Adrenal gland (tissue), 5 donors: Measurements from ENCODE around the gene EPM2A.

Experiments
- CTCF ChIP-seq, 6 experiments: fragments of 450-650 bp in 4 of 6; fragments of 200-600 bp in 2 of 6; sonication (generic) in 1 of 6; IDR thresholded peaks; 1 replicate in 5 of 6; 2 replicates in 1 of 6; pipeline versions ENCODE4 v1.5.1 to v1.8.0; 2016 to 2021; ENCODE audit warnings: antibody characterized with exemption in 6 of 6, mild to moderate bottlenecking in 2 of 6, moderate library complexity in 1 of 6
- POLR2A ChIP-seq, 2 donors: fragments of 450-650 bp; IDR thresholded peaks; one replicate each; pipeline ENCODE4 v1.6.1; 2017; ENCODE audit warnings: antibody characterized with exemption in 2 of 2, mild to moderate bottlenecking in 2 of 2, moderate library complexity in 1 of 2
- donor health status: DM: no; HTN: no; CAD: no.

- TF ChIP-seq CTCF (IDR thresholded peaks at IDR 0.05), result no peak
- TF ChIP-seq POLR2A (IDR thresholded peaks at IDR 0.05), result peak in 1 of 2 donors; percentile 8
These were observed 65.7 kb downstream of the EPM2A start for GRCh38 chr6:145669627-145670034.
